ENCODE data around the gene SLC44A3.

- TF ChIP-seq CTCF (IDR thresholded peaks at IDR 0.05; ENCODE audit: low read depth, low read length) (no peak), POLR2A (IDR thresholded peaks at IDR 0.05; ENCODE audit: extremely low read depth, insufficient read length) (no peak), MYC (IDR thresholded peaks at IDR 0.05; ENCODE audit: low read depth, low read length) (no peak)
Measured at GRCh38 chr1:94905207-94905606, 85.0 kb downstream of the SLC44A3 start.
